A549 (cell line): ENCODE data around the gene GFRAL. TPM values are rescaled to one million over a fixed set of nuclear protein-coding genes. Genes with fewer than 3 reads are reported as not detected.
A peak's percentile ranks its signal among the peaks of the same experiment; 100 is the strongest.

Source experiments
- ATAC-seq, 2 experiments: fragments of 200-7000 bp in 1 of 2; fragments of >200 bp in 1 of 2; cut with Nextera tagmentation in 1 of 2; cut with Tn5 transposase in 1 of 2; 3 replicates each; pipeline versions ENCODE4 v1.8.0 to v1.9.1; 2018 to 2020; ENCODE audit warnings: mild to moderate bottlenecking in 1 of 2, moderate library complexity in 1 of 2
- CTCF ChIA-PET: fragments of 300-600 bp; sonication (Branson Sonifier 250); formaldehyde crosslinking; extraction: SDS; loops from one replicate; lab custom pipeline; 2021; ENCODE audit warnings: antibody characterized with exemption, inconsistent platforms; lab: Yijun Ruan, JAX
- POLR2A ChIA-PET: fragments of 350-600 bp; formaldehyde crosslinking; extraction: SDS; loops from one replicate; lab custom pipeline; 2021; ENCODE audit warnings: antibody characterized with exemption, inconsistent platforms; lab: Yijun Ruan, JAX
- DNase-seq, 2 experiments: peaks; one replicate each; pipeline versions ENCODE4 v3.0.0 to v3.0.0-alpha.2; 2011 to 2016; ENCODE audit warnings: low read depth in 1 of 2, low spot score in 1 of 2
- FAIRE-seq: peaks from 2 replicates; lab custom pipeline; 2011; peaks lifted over from hg19 to GRCh38; lab: Jason Lieb, UNC
- H3K27ac ChIP-seq, 2 experiments: fragments of >200 bp; sonication (Bioruptor Twin); formaldehyde crosslinking; 3 replicates each; pipeline ENCODE4 v1.5.1; 2016 to 2017
- H3K4me1 ChIP-seq: fragments of >200 bp; sonication (Bioruptor Twin); formaldehyde crosslinking; 3 replicates; pipeline ENCODE4 v1.6.1; 2016
- H3K4me2 ChIP-seq: fragments of >200 bp; sonication (Bioruptor Twin); formaldehyde crosslinking; 3 replicates; pipeline ENCODE4 v1.6.1; 2016
- H3K4me3 ChIP-seq: fragments of >200 bp; sonication (Bioruptor Twin); formaldehyde crosslinking; 3 replicates; pipeline ENCODE4 v1.5.1; 2016
- H3K9me3 ChIP-seq: fragments of >200 bp; sonication (Bioruptor Twin); formaldehyde crosslinking; 3 replicates; pipeline ENCODE4 v1.6.1; 2016
- ATOH8 ChIP-seq: fragments of 250-450 bp; sonication (Bioruptor Pico); IDR thresholded peaks from 2 replicates; pipeline ENCODE4 v1.5.0; 2020; ENCODE audit warnings: low read depth, mild to moderate bottlenecking, moderate library complexity
- CBX2 ChIP-seq: fragments of 200-600 bp; sonication (generic); IDR thresholded peaks from 2 replicates; pipeline ENCODE4 v1.6.1; 2016; ENCODE audit warnings: low read depth, mild to moderate bottlenecking, borderline replicate concordance
- CEBPB ChIP-seq, 2 experiments: fragments of >200 bp in 1 of 2; sonication (Bioruptor Twin) in 1 of 2; formaldehyde crosslinking in 1 of 2; IDR thresholded peaks; 2 replicates each; pipeline ENCODE4 v1.6.1; 2012 to 2016
- CTCF ChIP-seq: fragments of >200 bp; sonication (Bioruptor Twin); formaldehyde crosslinking; IDR thresholded peaks from 3 replicates; pipeline ENCODE4 v1.5.1; 2016
- HDAC2 ChIP-seq: fragments of 200-600 bp; sonication (generic); IDR thresholded peaks from 2 replicates; pipeline ENCODE4 v1.6.1; 2016
- HEYL ChIP-seq: fragments of 250-450 bp; sonication (Bioruptor Pico); IDR thresholded peaks from 2 replicates; pipeline ENCODE4 v1.8.0; 2021; ENCODE audit warnings: mild to moderate bottlenecking, moderate library complexity
- HMGXB4 ChIP-seq: fragments of 250-450 bp; sonication (Bioruptor Pico); IDR thresholded peaks from 2 replicates; pipeline ENCODE4 v1.5.0; 2021; ENCODE audit warnings: mild to moderate bottlenecking, moderate library complexity, borderline replicate concordance
- NPAS2 ChIP-seq: fragments of 250-450 bp; sonication (Bioruptor Pico); IDR thresholded peaks from 2 replicates; pipeline ENCODE4 v1.8.0; 2022; ENCODE audit warnings: mild to moderate bottlenecking, moderate library complexity, borderline replicate concordance
- PBX3 ChIP-seq: IDR thresholded peaks from 2 replicates; pipeline ENCODE4 v1.6.1; 2012
- RAD21 ChIP-seq, 2 experiments: fragments of >200 bp in 1 of 2; sonication (Bioruptor Twin) in 1 of 2; formaldehyde crosslinking in 1 of 2; IDR thresholded peaks in 1 of 2; conservative IDR thresholded peaks in 1 of 2; 2 replicates in 1 of 2; 3 replicates in 1 of 2; pipeline ENCODE4 v1.6.1; 2012 to 2018; ENCODE audit warnings: inconsistent platforms in 1 of 2
- RFX5 ChIP-seq: fragments of 450-650 bp; IDR thresholded peaks from 2 replicates; pipeline ENCODE4 v1.7.1; 2014; ENCODE audit warnings: antibody characterized with exemption, mild to moderate bottlenecking, moderate library complexity
- RNF2 ChIP-seq: fragments of 200-600 bp; sonication (generic); IDR thresholded peaks from 2 replicates; pipeline ENCODE4 v1.6.1; 2016; ENCODE audit warnings: low read depth, mild to moderate bottlenecking, antibody characterized with exemption, moderate library complexity, borderline replicate concordance
- SMC3 ChIP-seq: fragments of >200 bp; sonication (Bioruptor Twin); formaldehyde crosslinking; IDR thresholded peaks from 3 replicates; pipeline ENCODE4 v1.6.1; 2018; ENCODE audit warnings: inconsistent platforms
- ZC3H11A ChIP-seq: fragments of 450-650 bp; IDR thresholded peaks from 2 replicates; pipeline ENCODE4 v1.6.1; 2014; ENCODE audit warnings: antibody characterized with exemption, mild to moderate bottlenecking
- ZFP36 ChIP-seq: fragments of 450-650 bp; IDR thresholded peaks from 2 replicates; pipeline ENCODE4 v1.6.1; 2014; ENCODE audit warnings: borderline replicate concordance; ENCODE audit not compliant: partially characterized antibody
- WGBS: methylation state at CpG from one replicate; pipeline ENCODE4 v1.1.6; 2017; ENCODE audit errors: missing lambda C conversion rate; 5-methylcytosine and 5-hydroxymethylcytosine counted together
- polyA plus RNA-seq, 4 experiments: library from polyadenylated mRNA; depleted of rRNA in 3 of 4; stranded (reverse); fragments of >200 nt; fragmentation: RNase III in 1 of 4; extraction: RNeasy Plus Mini Kit Qiagen cat#74134 plus additional on column Dnase treatment in 1 of 4; gene quantifications; 2 replicates in 3 of 4; 3 replicates in 1 of 4; pipeline ENCODE4 v1.2.3, GENCODE V29; 2011 to 2017

GFRAL gene
- polyA plus RNA-seq, 2 of the 4 experiments (the other 2 are of a cell fraction), result not detected

GRCh38 chr6:55443238-55444134 is 116.2 kb downstream of the GFRAL start:
- ATAC-seq (no peak), DNase-seq (no peak), FAIRE-seq (no peak)
- no peak for TF ChIP-seq HEYL (CRISPR knock-in tag)
- TF ChIP-seq PBX3, result no peak
- no peak for TF ChIP-seq HDAC2
- no peak for TF ChIP-seq ZC3H11A
- no peak for TF ChIP-seq CEBPB (IDR thresholded peaks at IDR 0.05)
- TF ChIP-seq RNF2, result no peak
- TF ChIP-seq NPAS2, result no peak
- CTCF ChIA-PET, result interaction anchor here (0.7 to 2.9 kb wide), 4 partner anchors 11 to 526 kb away, joined by 3 to 12 read pairs (median 6); no protein-coding TSS in a partner anchor
- Histone ChIP-seq H3K27ac (no peak overlapping the region), H3K4me2 (no peak overlapping the region), H3K9me3 (no peaks in the 10 kb centered on the region), H3K4me1 (0 out of 3 replicates have a peak, but pooled peaks cover 3% of the 10 kb centered on the region), H3K4me3 (no peak overlapping the region)
- POLR2A ChIA-PET, result no interaction called here
- 66% methylated on average over 7 of the region's 7 CpGs for WGBS

GRCh38 chr6:55445648-55446204 is 118.5 kb downstream of the GFRAL start:
- DNase-seq, result peak in 1 of 2 experiments; percentile 31
- H3K9me3 ChIP-seq, result no peaks in the 10 kb centered on the region
- 0% methylated on average over 1 of the region's 1 CpG for WGBS
- no peak overlapping the region for H3K4me3 ChIP-seq
- no peak for ATAC-seq
- H3K4me1 ChIP-seq, result 0 out of 3 replicates have a peak, but pooled peaks cover 3% of the 10 kb centered on the region
- CTCF ChIA-PET, result interaction anchor here (0.6 to 2.9 kb wide), 28 partner anchors 9 to 516 kb away, joined by 3 to 50 read pairs (median 3); no protein-coding TSS in a partner anchor
- H3K27ac ChIP-seq, result no peak overlapping the region
- TF ChIP-seq SMC3 (peak; percentile 90), ZFP36 (no peak), RAD21 (conservative IDR thresholded peaks at IDR 0.05 in 1 of 2, IDR thresholded peaks at IDR 0.05 in 1 of 2) (peak; percentile 84 to 87), RFX5 (no peak), ATOH8 (CRISPR knock-in tag) (no peak), HEYL (CRISPR knock-in tag) (no peak), CBX2 (no peak), CTCF (peak; percentile 81), HMGXB4 (no peak)
- POLR2A ChIA-PET, result no interaction called here
- no peak for FAIRE-seq
- H3K4me2 ChIP-seq, result no peak overlapping the region; the same call in 2 of the 3 replicates
